HG02885 (cell line): ENCODE data around the gene RYR3.

ENCODE experiments used
- ATAC-seq: cut with Tn5 transposase; IDR thresholded peaks from one replicate; pipeline ENCODE4 v1.9.1; 2021; ENCODE audit warnings: mild to moderate bottlenecking; ENCODE audit not compliant: unreplicated experiment, poor library complexity

Gene RYR3

DNA sequence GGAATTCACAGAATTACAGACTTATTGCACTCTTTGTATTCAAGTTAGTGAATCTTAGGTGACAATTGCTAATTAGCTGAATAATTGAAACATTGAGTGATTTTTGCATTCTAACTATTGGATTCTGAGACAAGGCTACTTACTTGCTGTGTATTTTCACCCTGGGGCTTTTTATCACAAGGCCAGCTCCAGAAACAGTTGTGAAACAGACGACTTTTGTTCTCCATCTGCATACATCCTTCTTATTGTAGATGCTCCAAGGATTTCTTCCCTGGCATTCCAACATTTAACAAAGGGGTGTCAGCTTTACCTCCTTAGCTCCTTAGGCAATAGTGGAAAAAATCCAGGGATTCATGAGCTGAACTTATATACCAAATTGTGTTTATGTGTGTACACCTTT lies 424.4 kb downstream of the RYR3 start:
- no peak for ATAC-seq

DNA sequence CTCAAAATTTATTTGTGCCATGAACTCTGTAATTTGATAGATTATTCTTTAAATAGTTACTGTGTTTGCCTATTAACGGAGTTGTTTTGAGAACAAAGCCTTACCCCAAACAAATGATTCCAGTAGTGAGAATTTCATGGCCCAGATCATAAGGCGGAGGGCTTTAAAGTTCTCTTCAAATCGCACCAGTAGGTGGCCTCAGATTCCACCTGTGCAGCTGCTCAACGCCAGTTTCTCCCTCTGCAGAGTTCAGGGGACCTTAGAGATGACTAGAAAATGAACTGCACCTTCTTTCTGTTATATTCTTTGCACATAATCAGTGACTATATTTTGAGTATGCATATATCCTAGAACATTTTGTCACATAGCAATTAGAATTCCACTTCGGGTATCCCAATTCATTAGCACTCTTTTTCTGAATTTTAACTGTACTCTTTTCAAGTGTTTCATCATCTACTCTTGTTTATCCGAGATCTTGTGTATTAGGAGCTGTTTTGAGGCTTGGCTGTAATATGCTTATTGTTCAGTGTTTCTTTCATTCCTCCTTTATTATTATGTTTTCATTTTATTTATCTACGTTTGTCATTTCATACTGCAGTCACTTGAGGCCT lies 425.0 kb downstream of the RYR3 start:
- ATAC-seq = no peak

DNA sequence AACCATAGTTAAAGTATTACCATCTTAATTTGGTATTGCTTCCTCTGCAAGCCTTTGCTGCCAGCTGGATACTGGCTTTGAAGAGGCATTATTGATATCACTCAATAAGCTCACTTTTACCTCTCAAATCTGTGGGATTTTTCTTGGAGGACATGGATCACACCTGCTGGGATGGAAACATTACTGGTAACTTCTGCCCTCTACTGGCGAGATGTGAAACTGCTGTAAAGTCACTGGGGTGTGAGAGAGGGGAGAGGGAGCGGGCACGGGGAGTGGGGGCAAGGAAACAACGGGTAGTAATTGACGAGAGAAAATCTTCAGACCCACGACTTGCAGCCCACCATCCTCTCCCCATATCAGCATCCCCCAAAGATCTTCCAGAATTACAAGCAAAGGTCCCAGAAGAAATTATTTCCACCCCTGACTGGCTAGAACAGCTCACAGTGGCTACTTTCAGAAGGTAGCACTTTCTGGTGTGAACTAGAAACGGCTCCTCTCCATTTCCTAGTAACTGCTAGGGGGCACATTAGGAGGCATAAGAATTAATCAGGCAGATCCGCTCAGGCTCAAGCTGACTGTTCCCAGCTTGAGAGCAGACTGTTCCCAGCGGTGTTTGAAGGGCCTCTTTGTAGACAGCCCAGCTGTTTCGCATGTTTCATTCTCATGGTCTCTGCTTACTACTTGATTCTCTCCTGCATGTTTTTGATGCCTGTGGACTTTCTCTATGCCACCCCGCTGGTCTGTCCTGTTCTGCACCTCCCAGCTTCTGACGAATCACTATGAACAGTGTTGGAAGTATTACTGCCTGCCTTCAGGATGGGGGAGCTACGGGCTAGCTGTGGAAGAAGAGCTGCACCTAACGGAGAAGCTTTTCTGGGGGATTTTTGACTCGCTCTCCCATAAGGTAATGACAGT lies 427.2 kb downstream of the RYR3 start:
- no peak for ATAC-seq

DNA sequence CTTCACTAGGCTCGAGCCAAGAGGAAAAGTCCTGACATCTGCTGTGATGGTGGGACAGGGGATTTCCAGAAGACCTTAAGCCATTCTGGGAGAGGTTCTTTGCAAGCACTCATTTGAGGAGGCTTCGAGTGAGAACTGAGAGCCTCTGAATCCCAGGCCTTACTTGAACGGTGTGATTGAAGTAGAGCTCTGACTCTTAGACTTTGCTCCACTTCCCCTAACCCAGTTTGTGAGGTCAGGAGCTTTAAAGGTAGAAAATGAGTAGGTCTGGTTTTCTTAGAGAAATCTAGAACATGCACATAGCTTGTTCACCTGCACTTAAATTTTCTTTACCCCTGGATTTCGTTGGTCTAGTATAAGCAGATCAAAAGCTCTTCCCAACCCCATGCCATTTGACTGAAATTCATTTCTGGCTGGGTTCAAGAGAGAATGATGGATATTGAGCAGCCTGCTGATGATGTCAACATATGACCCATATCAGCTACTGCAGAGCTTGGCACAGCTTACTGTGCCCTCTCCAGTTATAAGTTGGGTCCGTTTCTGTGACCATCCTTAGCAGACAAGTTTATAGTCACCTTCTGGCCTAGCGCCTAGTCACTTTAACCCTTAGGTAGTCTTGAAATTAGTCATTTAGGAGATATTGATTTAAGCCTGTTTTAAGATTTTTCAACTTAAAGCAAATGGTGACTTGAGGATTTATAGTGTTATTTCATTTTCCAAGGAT lies 428.3 kb downstream of the RYR3 start:
- ATAC-seq = no peak

DNA sequence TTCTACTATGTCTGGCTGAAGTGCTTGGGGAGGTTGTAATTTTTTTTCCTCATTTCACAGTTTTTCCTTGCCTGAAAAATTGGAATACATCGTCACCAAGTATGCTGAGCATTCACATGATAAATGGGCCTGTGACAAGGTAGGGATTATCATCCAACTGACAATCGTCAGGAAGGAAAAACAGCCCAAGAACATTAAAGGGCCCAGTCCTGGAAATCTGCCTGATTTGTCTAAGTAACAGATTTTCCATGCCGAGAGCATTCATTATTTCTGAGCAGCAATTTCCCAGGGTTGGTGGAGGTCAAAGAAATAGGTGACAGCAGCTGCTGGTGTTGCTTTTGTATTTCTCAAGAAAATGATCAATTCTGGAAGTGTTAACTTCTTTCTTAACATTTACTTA lies 431.5 kb downstream of the RYR3 start:
- ATAC-seq = no peak

DNA sequence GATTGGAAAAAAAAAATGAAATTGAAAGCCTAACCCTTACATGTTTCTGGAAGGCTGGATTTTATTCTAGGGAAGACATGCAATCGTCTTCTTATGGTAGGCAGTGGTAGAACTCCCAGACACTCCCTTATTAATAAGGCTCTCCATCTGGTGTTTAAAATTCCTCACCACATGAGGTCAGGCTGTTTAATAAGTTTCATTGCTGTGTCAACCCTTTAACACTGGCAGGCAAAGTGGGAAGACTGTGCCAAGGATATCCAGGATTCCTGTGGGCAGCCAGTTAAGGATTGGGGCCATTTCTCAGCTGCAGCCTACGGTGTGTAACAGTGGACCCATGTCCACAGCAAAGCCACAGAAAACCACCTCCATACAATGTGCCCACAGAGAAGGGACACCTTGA lies 432.0 kb downstream of the RYR3 start:
- no peak for ATAC-seq

DNA sequence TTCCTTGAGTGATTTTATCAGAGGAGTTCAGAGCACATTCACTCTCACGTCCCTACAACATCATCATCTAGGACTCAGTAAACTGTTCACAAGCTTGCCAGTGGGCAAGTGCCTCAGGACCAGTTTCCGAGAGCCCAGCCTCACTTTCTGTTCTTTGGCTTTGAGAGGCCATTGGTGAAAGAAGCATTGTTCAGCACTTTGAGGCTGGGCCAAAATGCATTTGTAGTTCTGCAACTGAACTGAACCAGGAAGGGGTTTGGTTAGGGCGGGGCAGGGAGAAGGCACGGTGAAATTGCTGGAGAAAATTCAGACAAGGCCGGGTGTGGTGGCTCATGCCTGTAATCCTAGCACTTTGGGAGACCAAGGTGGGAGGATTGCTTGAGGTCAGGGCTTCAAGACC lies 435.4 kb downstream of the RYR3 start:
- no peak for ATAC-seq

DNA sequence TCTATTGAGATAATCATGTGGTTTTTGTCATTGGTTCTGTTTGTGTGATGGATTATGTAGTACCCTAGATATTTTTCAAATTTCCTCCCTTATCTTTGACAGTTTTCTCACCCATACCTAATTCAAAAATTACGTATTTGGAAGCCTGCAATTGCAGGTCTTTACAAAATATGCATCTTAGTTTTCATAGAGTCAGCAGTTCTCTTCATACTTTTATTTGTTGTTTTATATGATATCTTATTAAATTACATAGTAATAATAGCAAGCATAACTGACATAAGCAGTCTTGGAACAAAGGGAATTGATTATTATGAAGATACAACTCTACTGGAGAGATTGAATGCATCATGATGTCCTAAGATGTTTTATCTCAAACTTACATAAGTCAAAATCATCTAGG lies 442.2 kb downstream of the RYR3 start:
- ATAC-seq = no peak

DNA sequence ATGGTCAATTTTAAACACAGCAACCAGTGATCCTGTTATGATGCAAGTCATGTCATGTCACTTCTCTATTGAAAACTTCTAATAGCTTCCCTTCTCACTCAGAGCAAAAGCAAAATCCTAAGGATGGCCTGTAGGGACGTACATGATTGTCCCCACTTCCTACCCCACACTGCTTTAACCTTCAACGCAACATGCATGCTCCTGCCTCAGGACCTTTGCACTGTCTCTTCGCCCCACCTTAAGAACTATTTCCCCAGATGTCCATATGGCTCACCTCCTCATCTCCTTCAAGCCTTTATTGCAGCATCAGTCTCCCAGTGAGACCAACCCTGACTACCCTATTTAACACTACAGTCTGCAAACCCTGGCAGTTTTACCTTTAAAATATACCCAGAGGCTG lies 443.5 kb downstream of the RYR3 start:
- no peak for ATAC-seq

DNA sequence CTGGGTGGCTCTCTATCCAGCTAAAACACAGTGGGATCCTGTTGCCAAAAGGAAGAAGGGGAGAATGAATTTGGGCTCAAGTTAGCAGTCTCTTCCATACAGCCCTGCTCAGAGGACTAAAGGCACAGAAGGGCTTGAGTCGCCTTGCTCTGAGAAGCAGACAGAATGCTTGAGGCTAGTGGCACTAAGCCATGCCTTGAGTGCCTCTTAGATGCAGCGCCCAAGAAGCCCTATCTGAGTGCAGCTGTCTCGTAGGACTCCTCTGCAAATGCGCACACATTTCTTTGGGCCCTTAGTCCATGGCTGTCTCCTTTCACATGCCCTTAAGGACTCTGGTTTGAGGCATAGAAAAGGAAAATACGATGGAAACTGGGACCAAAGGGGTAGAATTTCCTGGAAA lies 446.2 kb downstream of the RYR3 start:
- no peak for ATAC-seq

DNA sequence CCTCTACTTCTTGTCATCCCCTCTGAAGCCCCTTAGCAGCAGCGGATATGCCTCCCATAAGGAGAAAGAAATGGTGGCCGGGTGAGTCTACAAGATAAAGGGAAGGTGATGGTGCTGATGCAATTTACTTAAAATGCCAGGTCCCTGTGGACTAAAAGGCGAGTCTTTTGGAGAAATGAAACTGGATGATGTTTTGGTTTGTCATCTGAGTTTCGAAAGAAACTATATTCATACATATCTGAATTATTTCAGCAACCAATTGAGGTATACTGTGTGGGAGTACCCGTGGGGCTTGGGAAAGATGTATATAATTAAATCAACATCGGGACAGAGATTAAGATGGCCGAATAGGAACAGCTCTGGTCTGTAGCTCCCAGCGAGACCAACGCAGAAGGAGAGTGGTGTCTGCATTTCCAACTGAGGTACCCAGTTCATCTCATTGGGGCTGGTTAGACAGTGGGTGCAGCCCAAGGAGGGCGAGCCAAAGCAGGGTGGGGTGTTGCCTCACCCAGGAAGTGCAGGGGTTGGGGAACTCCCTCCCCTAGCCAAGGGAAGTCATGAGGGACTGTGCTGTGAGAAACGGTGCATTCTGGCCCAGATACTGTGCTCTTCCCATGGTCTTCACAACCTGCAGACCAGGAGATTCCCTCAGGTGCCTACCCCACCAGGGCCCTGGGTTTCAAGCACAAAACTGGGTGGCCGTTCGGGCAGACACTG lies 446.9 kb downstream of the RYR3 start:
- no peak for ATAC-seq

DNA sequence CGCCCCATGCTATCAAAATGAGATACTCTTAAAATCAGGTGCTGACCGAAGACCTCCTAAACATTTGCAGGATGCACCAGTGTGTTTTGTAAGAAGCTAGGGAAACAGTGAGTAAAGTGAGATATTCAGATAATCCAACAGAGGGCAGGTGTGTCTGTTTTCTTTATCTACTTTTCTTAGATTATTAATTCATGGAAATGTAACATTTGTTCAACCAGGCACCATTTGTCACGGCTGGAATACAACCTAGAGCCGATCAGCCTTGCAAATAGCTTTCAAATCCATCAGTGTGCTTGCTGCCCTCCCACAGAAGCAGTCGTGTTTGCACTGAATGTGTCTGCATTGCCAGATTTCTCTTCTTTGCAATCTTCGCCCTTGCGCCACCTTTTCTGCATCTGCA lies 455.6 kb downstream of the RYR3 start:
- ATAC-seq = no peak

DNA sequence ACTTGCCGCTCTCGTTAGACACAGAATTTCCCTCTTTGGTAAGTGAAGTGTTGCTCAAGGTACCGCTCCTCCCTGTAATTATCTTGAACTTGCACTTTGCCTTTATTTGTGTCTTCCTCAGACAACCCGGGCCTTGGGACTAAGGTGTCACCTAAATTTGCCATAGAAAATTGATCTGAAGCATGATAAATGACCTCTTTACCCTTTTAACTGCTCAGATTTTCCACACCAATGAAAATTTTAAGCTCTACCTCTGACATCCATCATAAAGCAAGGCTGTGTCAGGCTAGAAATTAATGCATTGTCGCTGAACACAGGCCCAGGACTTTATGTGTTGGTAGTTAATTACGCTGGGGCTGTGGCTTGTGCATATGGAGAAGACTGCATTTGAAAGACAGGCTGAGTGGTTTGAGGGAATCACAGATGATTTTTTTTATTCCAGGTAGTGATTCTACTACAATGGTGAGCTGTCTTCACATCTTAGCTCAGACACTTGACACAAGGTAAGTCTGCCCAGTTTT lies 458.0 kb downstream of the RYR3 start:
- no peak for ATAC-seq

DNA sequence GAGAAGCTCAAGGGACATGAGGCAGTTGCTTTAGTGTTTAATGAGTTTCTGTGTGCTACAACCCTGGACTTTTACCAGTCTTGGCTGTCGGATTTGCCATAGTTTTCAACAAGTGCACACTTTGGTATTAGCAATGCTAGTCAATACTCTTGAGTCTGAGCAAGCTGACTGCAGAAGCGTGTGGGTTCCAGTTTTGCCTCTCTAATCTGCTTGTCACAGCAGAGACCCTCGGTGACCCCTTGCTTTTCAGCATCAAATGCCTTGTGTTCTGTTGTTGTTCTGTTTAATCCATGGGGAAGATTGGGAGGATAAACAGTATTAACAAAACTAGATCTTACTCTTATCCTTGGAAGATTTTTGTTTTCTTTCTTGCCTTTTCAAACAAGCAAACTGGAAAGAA lies 463.2 kb downstream of the RYR3 start:
- no peak for ATAC-seq

DNA sequence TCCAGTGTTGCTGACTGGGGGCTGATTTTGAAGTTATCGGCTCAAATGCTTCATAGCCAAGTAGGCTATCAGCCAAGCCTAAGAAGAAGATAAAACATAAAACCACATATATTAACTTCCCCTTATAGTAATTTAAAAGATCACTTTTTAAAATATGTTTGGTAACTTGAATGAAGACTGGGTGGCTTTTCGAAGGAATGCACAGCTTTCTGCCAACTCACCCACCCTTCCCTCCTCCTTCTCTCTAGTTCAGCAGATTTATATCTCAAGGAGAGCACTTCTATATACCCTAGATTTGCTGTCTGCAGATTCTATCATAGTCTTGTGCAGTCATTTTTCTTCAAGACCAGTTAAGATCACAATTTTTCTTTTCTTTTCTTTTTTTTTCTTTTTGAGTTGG lies 468.1 kb downstream of the RYR3 start:
- ATAC-seq = no peak

DNA sequence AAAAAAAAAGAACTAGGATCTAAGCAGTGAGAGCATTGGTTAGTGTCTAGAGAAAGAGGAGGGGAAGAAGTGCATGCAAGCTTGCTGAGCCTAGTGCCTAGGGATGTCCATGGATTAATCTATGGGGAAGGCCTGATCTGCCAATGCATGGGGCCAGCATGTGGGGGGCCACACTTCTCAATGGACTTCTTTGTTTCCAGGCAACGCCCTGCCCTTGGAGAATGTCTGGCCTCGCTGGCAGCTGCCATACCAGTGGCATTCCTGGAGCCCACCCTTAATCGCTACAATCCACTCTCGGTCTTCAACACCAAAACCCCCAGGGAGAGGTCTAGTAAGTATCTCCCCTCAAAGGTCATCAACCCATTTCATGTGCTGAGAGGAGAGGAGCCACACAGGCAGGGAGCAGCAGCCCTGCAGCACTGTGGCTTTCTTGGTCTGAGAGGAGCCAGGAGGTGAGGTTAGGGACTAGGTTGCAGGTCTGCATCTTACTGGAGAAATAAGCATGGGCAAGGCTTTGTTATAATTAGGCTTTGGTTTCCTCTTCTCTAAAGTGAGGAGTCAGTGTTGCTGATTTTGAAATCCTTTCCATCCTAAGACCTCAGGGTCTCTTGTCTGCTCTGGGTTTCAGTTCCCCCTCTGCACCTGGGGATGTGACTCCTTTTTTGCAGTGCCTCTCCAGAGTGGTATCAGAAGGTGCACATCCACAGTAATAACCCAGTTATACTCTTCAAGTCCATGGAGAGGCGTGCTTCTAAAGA lies 469.4 kb downstream of the RYR3 start:
- no peak for ATAC-seq

DNA sequence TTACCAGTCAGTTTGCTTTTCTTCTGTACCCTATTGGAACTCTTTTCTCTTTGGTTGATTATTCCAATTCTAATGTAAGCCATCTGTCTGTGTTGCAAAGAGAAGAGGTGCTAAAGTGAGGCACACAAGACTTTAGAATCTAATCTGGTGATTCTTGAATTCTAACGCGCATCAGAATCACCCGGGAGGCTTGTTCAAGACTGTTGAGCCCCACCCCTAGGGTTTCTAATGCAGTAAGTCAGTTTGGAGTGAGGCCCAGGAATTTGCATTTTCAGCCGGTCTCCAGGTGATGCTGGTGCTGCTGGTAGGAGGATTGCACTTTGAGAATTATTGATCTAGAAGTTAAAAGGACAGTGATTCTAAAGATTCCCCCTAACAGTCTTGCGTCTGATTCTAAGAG lies 472.2 kb downstream of the RYR3 start:
- no peak for ATAC-seq

DNA sequence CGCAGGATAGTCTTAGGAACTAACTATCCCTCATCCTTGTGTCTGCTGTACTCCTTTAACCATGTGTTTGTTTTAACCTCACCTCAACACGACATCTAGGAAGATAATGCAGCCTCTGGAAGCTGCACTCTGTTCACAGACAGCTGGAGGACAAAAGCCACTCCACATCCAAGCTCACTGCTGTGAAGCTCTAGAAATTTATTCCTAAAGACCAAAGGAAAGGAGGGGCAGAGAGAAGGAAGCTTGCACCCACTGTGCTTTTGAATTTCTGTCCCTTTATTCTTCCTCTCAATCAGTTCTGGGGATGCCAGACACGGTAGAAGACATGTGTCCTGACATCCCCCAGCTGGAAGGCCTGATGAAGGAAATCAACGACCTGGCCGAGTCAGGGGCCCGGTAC lies 474.6 kb downstream of the RYR3 start:
- ATAC-seq = no peak

DNA sequence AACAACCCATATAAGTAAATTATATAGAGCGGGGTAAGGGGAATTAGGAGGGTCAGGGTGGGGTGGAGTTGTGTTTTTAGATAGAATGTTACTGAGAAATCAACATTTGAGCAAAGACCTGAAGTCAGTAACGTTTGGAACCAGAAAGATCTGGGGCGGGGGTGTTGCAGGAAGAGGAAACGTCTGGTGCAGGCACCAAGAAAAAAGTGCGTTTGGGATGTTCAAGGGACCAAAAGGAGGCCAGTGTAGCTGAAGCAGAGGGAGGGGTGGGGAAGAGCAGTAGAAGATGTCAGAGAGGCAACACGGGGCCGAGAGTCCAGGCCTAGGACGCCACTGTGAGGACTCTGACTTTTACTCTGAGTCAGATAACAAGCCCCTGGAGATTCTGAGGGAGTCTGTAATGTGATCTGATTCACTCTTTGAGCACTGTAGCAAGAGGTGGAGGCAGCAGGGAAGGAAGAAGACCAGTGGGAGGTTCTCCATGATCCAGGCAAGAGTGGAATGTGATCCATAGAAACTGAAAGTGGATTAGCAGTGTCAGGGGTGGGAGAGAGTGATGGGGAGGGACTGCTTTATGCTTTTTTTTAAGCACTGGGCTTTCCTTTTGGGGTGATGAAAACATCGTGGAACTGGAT lies 478.3 kb downstream of the RYR3 start:
- ATAC-seq = no peak
